ENCODE data around the gene RPUSD1.

DNA sequence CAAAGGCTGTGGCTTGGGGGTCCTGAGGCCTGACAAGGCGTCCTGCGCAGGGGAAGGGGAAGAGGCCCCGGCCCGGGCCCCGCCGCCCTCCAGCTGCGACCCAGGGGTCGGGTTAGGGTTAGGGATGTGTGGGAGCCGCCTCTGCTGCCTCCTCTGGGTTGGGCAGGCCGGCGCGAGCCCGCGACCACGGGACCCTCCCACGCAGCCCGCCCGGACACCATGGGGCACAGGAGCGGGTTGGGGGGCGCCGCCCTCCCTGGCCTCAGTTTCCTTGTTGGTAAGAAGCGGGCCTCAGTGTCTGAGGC, 47.8 kb downstream of the RPUSD1 start:
- TF ChIP-seq EZH2 (IDR thresholded peaks at IDR 0.05; ENCODE audit: low read length, unreplicated experiment) (no peak), CTCF (conservative IDR thresholded peaks at IDR 0.05; ENCODE audit: low read depth, low read length) (no peak)

Measured in PC-3 (cell line).